ENCODE results near the gene PLP2.
"Not testable (repeated sequence)": the region's sequence is repeated elsewhere in the genome, so short reads cannot be mapped to it uniquely, and the experiment has no call there.

PLP2 gene, protein sequence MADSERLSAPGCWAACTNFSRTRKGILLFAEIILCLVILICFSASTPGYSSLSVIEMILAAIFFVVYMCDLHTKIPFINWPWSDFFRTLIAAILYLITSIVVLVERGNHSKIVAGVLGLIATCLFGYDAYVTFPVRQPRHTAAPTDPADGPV

DNA sequence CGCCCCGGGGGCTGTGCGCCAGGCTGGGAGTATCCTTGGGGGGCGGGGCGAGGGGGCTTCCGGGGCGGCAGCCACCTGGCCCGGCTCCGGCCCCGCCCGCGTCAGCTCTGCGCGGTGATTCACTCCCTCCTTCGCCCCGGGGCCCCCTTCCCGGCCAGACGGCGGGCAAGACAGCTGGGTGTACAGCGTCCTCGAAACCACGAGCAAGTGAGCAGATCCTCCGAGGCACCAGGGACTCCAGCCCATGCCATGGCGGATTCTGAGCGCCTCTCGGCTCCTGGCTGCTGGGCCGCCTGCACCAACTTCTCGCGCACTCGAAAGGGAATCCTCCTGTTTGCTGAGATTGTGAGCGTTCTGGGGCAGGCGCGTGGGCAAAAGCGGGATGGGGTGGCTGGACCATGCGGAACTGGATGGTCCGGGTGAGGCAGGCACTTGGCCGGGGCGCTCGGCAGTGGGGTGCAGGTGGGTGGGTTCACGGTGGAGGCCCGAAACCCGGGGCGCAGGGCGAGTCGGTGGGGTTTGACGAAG is at the start of gene PLP2:
TSS of gene PLP2 (plus strand) at position 147 of the 528 bp plus-strand sequence. CDS start at position 250, 103 bp downstream.
- TF ChIP-seq, protein P1, sequence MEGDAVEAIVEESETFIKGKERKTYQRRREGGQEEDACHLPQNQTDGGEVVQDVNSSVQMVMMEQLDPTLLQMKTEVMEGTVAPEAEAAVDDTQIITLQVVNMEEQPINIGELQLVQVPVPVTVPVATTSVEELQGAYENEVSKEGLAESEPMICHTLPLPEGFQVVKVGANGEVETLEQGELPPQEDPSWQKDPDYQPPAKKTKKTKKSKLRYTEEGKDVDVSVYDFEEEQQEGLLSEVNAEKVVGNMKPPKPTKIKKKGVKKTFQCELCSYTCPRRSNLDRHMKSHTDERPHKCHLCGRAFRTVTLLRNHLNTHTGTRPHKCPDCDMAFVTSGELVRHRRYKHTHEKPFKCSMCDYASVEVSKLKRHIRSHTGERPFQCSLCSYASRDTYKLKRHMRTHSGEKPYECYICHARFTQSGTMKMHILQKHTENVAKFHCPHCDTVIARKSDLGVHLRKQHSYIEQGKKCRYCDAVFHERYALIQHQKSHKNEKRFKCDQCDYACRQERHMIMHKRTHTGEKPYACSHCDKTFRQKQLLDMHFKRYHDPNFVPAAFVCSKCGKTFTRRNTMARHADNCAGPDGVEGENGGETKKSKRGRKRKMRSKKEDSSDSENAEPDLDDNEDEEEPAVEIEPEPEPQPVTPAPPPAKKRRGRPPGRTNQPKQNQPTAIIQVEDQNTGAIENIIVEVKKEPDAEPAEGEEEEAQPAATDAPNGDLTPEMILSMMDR (IDR thresholded peaks at IDR 0.05): no peak
- no peak for TF ChIP-seq ZFX (IDR thresholded peaks at IDR 0.05; ENCODE audit: borderline replicate concordance)
- H3K27ac ChIP-seq: peak within 1 kb of the TSS; percentile 37

DNA sequence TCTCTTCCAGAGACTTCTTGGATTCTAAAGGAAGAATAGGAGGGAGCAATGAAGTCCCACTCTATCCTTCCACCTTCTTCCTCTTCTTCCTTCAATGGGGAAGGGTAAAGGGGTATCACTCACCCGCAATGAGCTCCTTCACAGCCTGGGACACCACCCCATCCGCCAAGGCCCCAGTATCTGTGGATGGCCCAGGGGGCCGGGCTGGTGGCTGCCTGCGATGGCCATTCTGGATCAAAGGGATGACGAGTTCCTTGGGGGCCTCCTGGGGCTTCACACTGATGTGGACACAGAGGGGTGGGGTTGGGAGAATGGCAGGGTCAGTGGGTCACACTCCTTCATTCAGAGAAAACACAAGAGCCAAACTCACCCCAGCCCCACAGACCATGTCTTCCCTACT is 49.2 kb upstream of the PLP2 start:
- no peak overlapping the region for H3K27ac ChIP-seq
- TF ChIP-seq ZFX (IDR thresholded peaks at IDR 0.05; ENCODE audit: borderline replicate concordance): no peak
- TF ChIP-seq, protein P1 (IDR thresholded peaks at IDR 0.05): no peak

DNA sequence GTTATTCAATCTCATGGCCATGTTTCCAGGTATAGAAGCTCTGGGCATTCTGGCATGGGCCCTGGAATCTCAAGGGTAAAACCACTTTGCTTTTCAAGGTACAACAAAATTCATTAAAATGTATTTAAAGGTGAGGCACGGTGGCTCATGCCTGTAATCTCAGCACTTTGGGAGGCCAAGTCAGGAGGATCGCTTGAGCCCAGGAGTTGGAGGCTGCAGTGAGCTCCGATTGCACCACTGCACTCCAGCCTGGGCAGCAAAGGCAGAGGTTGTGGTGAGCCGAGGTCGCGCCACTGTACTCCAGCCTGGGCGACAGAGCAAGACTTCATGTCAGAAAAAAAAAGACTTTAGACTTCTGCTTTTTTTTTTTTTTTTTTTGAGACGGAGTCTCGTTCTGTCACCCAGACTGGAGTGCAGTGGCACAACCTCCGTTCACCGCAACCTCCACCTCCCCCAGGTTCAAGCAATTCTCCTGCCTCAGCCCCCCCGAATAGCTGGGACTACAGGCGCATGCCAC is 43.9 kb upstream of the PLP2 start:
- not testable (repeated sequence) for H3K27ac ChIP-seq

DNA sequence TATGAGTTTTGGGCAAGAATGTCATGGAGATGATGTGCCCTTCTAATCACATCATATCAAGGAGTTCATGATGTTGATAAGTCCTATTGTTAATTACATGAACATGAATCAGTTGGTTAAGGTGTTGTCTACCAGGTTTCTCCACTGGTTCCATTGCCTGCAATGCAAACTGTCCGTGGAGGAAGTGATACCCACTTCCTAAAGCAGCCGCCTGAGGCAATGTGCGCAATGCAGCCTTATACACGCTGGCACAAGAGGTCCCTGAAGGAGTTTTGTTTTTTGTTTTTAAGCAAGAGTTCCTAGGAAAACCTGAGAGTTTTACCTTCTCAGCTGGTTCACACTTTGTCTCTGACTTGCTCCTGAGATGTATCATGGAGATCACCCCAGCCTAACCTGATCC is 42.3 kb upstream of the PLP2 start:
- TF ChIP-seq, protein P1 (IDR thresholded peaks at IDR 0.05): no peak
- no peak for TF ChIP-seq ZFX (IDR thresholded peaks at IDR 0.05; ENCODE audit: borderline replicate concordance)
- no peak overlapping the region for H3K27ac ChIP-seq

DNA sequence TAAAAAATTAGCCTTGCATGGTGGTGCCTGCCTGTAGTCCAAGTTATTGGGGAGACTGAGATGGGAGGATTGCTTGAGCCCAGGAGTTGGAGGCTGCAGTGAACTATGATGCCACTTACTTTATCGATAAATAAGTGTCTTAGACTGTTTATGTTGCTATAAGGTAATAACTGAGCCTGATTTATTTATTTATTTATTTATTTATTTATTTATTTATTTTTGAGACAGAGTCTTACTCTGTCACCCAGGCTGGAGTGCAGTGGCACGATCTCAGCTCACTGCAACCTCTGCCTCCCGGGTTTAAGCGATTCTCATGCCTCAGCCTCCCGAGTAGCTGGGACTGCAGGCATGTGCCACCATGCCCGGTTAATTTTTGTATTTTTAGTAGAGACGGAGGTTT is 39.4 kb upstream of the PLP2 start:
- not testable (repeated sequence) for H3K27ac ChIP-seq

DNA sequence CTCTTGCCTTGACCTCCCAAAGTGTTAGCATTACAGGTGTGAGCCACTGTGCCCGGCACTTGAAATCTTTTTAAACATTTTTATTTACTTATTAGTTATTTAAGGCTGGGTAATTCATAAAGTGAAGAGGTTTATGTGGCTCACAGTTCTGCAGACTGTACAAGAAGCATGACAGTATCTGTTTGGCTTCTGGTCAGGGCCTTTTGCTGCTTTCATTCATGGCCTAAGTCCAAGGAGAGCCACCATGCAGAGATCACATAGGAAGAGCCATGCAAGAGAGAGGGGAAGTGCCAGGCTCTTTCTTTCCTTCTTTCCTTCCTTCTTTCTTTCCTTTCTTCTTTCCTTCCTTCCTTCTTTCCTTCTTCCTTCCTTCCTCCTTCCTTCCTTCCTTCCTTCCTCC is 37.9 kb upstream of the PLP2 start:
- TF ChIP-seq ZFX (IDR thresholded peaks at IDR 0.05; ENCODE audit: borderline replicate concordance): no peak
- TF ChIP-seq, protein P1 (IDR thresholded peaks at IDR 0.05): no peak
- no peak overlapping the region for H3K27ac ChIP-seq

DNA sequence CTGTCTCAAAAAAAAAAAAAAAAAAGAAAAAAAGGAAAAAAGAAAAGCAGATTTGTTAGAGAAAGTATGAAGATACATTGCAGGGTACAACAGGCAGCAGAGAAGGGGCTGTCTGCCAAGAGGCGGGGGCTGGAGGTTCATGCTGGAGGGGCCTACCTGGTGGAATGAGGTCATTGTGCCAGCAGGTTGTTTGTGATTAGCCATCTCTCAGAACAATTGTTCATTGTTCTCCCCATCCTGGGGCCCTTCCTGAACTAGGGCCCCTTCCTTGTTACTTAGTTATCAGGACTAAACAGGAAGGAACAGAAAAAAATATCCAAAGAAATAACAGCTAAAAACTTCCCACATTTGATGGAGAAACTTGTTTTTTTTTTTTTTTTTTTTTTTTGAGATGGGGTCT is 34.2 kb upstream of the PLP2 start:
- no peak overlapping the region for H3K27ac ChIP-seq
- TF ChIP-seq ZFX (IDR thresholded peaks at IDR 0.05; ENCODE audit: borderline replicate concordance): no peak
- TF ChIP-seq, protein P1 (IDR thresholded peaks at IDR 0.05): no peak

DNA sequence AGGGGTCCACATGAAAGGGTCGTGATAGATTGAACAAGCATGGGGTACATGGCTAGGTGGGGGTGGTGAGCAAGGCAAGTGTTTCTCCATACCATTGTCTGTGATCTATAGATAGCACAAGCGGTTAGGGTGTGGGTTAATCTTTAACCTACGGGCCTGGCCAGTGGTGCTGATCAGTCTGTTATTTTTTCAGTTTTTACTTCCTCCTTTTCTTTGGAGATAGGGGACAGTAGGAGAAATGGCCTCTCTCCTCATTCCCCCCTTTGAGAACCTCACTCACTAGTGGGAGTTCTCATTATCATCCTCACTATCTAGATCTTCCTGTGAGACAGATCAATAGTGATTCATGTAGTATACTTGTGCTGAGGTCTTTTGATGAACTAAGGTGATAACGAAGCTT is 32.0 kb upstream of the PLP2 start:
- no peak for TF ChIP-seq ZFX (IDR thresholded peaks at IDR 0.05; ENCODE audit: borderline replicate concordance)
- TF ChIP-seq, protein P1 (IDR thresholded peaks at IDR 0.05): no peak
- H3K27ac ChIP-seq: no peak overlapping the region

DNA sequence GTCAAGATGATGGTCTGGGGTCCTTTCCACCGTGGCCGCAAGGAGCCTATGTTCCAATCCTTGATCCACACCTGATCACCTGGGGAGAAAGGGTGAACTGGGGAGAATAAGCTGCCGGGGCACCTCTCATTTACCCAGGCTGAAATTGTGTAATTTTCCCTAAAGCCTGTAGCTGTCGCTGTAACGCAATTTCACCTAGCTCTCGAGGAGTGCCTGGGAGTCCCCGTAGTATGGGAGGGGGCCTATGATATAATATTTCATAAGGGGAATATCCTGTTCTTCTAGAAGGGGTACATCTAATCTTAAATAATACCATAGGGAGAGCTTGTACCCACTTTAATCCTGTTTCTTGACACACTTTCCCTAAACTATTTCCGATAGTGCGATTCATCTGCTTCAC is 29.4 kb upstream of the PLP2 start:
- not testable (repeated sequence) for H3K27ac ChIP-seq

DNA sequence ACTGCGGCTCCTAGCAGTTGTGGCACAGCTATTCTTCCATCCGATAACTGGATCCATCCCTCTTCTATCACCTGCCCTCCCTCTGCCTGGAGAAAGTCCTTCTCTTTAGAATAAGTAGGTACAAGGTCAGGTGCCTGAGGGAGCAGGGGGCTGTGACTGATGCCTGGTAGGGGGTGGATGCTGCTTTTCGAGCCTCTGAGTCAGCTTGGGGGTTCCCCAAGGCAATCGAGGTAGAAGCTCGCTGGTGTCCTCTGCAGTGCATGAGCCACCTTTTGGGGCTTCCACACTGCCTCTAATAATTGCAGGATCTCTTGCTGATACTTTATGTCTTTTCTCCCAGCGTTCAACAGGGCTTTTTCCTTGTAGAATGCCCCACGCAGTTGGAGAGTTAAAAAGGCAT is 28.5 kb upstream of the PLP2 start:
- H3K27ac ChIP-seq: not testable (repeated sequence)

Measured in 22Rv1 (cell line).